ENCODE data around the gene ZNF532.

DNA sequence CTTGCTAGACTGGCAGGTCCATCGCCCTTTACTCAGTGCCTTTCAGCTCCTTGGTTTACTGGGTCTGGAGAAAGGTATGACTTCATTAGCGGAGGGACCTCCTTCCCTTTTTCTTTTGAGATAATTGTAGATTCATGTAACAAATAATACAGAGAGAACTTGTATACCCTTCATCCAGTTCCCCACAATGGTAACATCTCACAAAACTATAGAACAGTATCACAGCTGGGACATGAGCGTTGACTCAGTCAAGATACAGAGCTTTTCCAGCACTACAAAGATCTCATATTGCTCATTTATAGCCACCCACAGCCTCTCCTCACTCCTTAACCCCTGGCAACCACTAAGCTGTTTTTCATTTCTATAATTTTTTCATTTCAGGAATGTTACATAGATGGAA is 59.8 kb downstream of the ZNF532 start:
- TF ChIP-seq, protein P1, sequence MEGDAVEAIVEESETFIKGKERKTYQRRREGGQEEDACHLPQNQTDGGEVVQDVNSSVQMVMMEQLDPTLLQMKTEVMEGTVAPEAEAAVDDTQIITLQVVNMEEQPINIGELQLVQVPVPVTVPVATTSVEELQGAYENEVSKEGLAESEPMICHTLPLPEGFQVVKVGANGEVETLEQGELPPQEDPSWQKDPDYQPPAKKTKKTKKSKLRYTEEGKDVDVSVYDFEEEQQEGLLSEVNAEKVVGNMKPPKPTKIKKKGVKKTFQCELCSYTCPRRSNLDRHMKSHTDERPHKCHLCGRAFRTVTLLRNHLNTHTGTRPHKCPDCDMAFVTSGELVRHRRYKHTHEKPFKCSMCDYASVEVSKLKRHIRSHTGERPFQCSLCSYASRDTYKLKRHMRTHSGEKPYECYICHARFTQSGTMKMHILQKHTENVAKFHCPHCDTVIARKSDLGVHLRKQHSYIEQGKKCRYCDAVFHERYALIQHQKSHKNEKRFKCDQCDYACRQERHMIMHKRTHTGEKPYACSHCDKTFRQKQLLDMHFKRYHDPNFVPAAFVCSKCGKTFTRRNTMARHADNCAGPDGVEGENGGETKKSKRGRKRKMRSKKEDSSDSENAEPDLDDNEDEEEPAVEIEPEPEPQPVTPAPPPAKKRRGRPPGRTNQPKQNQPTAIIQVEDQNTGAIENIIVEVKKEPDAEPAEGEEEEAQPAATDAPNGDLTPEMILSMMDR (IDR thresholded peaks at IDR 0.05), result no peak
- TF ChIP-seq POLR2A (IDR thresholded peaks at IDR 0.05), result no peak

Data from heart left ventricle (tissue), 13 donors.